Astrocyte of the spinal cord (primary cell): Measurements from ENCODE around the gene GNB1.

Source experiments
- DNase-seq: peaks from one replicate; pipeline ENCODE4 v3.0.0; 2011; ENCODE audit warnings: low read depth, low spot score
- H3K4me3 ChIP-seq: 2 replicates; pipeline ENCODE4 v1.5.1; 2011; ENCODE audit warnings: low read depth, mild to moderate bottlenecking, low read length, moderate library complexity
- in situ Hi-C: cut with HindIII; loops from 2 replicates; pipeline ENCODE4 v1.10.0; 2017; ENCODE audit warnings: low sequenced_read_pairs
- TF ChIP-seq, protein P1 (sequence below): IDR thresholded peaks from 2 replicates; pipeline ENCODE4 v1.5.1; 2012; ENCODE audit warnings: low read depth, mild to moderate bottlenecking, low read length, inconsistent platforms

The GNB1 gene

DNA sequence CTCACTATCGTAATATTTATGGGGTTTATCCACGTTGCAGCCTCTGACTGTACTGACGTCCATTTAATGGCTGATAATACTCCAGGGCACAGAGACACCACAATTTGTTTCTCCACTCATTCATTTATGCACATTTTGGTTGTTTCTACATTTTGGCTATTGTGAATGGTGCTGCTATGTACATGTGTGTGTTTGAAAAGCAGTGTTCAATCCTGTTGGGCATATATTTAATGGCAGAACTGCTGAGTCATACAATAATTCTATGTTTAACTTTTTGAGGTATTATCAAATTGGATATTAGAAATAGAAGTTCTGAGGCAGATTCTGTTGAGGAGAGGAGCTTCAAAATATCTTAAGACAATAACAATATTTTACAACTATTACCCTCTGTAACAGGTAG is 73.7 kb downstream of the GNB1 start:
- in situ Hi-C loops = no loop called here
- TF ChIP-seq, protein P1, sequence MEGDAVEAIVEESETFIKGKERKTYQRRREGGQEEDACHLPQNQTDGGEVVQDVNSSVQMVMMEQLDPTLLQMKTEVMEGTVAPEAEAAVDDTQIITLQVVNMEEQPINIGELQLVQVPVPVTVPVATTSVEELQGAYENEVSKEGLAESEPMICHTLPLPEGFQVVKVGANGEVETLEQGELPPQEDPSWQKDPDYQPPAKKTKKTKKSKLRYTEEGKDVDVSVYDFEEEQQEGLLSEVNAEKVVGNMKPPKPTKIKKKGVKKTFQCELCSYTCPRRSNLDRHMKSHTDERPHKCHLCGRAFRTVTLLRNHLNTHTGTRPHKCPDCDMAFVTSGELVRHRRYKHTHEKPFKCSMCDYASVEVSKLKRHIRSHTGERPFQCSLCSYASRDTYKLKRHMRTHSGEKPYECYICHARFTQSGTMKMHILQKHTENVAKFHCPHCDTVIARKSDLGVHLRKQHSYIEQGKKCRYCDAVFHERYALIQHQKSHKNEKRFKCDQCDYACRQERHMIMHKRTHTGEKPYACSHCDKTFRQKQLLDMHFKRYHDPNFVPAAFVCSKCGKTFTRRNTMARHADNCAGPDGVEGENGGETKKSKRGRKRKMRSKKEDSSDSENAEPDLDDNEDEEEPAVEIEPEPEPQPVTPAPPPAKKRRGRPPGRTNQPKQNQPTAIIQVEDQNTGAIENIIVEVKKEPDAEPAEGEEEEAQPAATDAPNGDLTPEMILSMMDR = no peak
- no peak for DNase-seq
- no peak overlapping the region for H3K4me3 ChIP-seq

DNA sequence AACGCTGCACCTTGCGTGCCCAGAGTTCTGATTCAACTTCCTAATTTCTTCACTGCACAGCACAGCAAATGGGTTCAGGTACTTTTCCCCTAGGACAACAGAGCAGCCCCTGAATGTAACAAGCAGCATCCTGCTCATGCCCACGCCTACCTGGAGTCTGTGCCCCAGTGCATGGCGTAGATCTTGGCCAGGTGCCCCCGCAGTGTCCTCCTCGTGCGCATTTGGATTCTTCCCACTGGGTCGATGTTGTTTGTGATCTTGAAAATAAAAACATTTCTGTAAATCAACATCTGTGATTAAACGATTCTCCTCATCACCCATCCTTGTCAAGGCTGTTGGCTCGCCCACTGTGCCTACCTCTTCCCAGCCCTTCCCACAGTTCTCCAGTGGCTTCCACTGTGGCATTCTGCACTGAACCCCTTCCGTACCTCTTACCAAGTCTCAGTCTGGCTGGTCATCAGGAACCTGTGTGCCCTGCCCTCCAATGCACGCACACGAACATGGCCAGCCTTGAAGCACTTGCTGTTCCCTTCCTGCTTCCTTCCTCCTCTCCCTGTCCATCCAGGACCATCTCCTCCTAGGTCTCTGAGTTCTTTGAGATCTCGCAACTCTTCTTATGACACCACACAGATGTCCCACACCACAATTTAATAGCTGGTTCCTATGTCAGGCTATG is 75.1 kb downstream of the GNB1 start:
- in situ Hi-C loops = no loop called here
- no peak for DNase-seq
- TF ChIP-seq, protein P1 = no peak
- H3K4me3 ChIP-seq = no peak overlapping the region

DNA sequence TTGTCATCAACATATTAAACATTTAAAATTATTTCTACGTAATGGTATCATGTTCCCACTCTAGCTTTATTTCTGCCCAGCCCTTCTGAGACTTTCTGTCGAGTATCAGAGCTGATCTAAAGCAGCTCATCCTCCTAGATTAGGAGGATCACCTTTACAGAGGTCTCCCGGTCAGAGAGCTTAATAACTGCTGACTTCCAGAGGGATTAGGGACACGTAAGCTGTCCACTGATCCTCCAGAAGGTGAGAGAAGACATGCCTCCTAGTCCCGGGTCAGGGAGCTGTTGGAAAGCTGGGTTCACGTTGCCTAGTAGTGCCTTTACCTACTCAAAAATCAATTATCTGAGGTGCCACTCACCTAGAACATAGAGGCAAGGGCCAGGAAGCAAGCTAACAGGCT is 81.4 kb downstream of the GNB1 start:
- H3K4me3 ChIP-seq = no peak overlapping the region
- DNase-seq = no peak
- in situ Hi-C loops = no loop called here
- TF ChIP-seq, protein P1 = no peak

DNA sequence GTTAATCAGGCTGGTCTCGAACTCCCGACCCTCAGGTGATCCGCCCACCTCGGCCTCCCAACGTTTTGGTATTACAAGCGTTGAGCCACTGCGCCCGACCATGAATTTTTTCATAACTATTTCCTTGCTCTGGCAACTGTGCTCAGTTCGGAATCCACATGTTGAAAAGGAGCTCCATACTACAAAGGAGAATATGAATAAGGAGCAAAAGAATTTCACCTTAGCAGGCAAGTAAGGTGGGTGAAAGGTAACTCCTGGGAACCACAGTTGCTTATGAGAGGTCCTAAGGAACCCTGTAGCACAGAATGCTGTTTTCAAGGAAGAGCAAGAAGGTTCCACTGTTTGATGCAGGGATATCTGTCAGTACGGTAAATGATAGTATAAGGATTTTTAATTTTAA is 82.7 kb downstream of the GNB1 start:
- in situ Hi-C loops = no loop called here
- no peak overlapping the region for H3K4me3 ChIP-seq
- TF ChIP-seq, protein P1 = no peak
- no peak for DNase-seq

DNA sequence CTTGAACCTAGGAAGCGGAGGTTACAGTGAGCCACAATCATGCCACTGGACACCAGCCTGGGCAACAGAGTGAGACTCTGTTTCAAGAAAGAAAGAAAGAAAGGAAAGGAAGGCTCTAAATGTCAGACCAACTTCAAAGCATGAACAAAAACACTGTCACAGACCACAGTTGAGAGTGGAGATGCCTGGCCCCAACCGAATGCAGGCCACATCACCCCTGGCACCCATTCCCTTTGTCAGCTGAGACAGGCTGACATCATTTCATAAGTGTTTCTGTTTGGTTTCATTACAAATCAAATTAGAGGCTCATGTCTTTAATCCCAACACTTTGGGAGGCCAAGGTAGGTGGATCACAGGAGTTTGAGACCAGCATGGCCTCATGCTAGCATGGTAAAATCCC is 84.0 kb downstream of the GNB1 start:
- no peak for DNase-seq
- TF ChIP-seq, protein P1 = no peak
- in situ Hi-C loops = no loop called here
- H3K4me3 ChIP-seq = no peak overlapping the region

DNA sequence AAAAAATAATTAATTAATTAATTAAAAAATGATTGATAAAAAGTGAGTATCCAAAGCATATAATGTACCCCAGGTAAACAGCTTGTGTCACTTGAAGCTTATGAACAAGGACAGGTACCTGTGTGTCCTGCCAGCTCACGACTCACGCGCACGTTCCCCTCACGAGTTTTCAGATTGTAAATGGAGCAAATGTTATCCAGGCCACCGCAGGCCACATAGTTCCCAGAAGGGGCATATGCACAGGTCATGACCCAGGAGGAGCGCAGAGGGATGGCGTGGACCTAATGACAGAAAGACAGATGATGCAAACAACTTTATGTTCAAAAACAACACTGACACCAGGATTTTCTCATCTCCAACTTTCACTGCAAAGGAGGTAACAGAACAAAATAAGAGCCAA is 86.6 kb downstream of the GNB1 start:
- in situ Hi-C loops = no loop called here
- no peak for DNase-seq
- H3K4me3 ChIP-seq = no peak overlapping the region
- TF ChIP-seq, protein P1 = no peak

DNA sequence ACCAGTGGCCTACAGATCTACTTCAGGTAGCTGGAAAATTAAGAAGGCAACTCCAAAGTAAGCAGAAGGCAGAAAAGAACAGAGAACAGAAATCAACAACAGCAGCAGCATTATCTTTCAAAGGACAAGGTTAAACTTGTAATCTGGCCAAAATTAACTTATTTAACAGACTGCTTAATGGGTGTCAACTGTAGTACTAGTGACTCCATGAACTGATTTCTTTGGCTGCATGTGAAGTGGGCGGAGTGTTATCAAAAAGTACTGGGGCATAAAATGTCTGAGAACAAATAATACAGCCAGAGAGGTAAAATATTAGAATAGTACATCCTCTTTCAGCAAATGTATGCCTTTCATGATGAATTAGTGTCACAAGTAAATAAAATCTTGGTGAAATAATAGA is 88.0 kb downstream of the GNB1 start:
- TF ChIP-seq, protein P1 = no peak
- no peak for DNase-seq
- in situ Hi-C loops = no loop called here
- H3K4me3 ChIP-seq = no peak overlapping the region
